Common myeloid progenitor, CD34-positive (primary cell): ENCODE data around the gene SDK1.

Experiments used
- CTCF ChIA-PET: fragments of 350-600 bp; sonication (Branson Sonifier 250); formaldehyde crosslinking; loops from one replicate; lab custom pipeline; 2021; ENCODE audit warnings: antibody characterized with exemption; lab: Charles Lee
- POLR2A ChIA-PET: fragments of 350-600 bp; sonication (Branson Sonifier 250); formaldehyde crosslinking; loops from one replicate; lab custom pipeline; 2021; ENCODE audit warnings: antibody characterized with exemption; lab: Charles Lee
- DNase-seq, 3 donors: peaks; one replicate each; pipeline versions ENCODE4 v3.0.0 to v3.0.0-alpha.2; 2013
- H3K27ac ChIP-seq, 2 experiments: 1 replicate in 1 of 2; 2 replicates in 1 of 2; pipeline ENCODE4 v1.7.0; 2013; ENCODE audit warnings: inconsistent platforms in 2 of 2, low read length in 2 of 2, mild to moderate bottlenecking in 2 of 2, low read depth in 1 of 2, moderate library complexity in 1 of 2; ENCODE audit not compliant: severe bottlenecking in 2 of 2, insufficient read depth in 1 of 2, poor library complexity in 1 of 2
- H3K27me3 ChIP-seq, 5 experiments: replicated peaks in 2 of 5; 1 replicate in 3 of 5; 2 replicates in 2 of 5; pipeline versions ENCODE4 v1.6.1 to v1.7.0; 2013; ENCODE audit warnings: low read length in 4 of 5, mild to moderate bottlenecking in 2 of 5, moderate library complexity in 2 of 5, inconsistent platforms in 1 of 5; ENCODE audit not compliant: insufficient read depth in 5 of 5, control insufficient read depth in 4 of 5
- H3K36me3 ChIP-seq, 4 experiments: 1 replicate in 2 of 4; 2 replicates in 2 of 4; pipeline versions ENCODE4 v1.6.1 to v1.7.0; 2013; ENCODE audit warnings: low read length in 3 of 4, control low read depth in 1 of 4, mild to moderate bottlenecking in 1 of 4; ENCODE audit not compliant: control insufficient read depth in 4 of 4, insufficient read depth in 4 of 4
- H3K4me1 ChIP-seq, 4 experiments: 1 replicate in 3 of 4; 2 replicates in 1 of 4; pipeline versions ENCODE4 v1.6.1 to v1.7.1; 2013; ENCODE audit warnings: low read length in 3 of 4, mild to moderate bottlenecking in 3 of 4, control low read depth in 1 of 4, inconsistent platforms in 1 of 4, moderate library complexity in 1 of 4; ENCODE audit not compliant: control insufficient read depth in 4 of 4, insufficient read depth in 4 of 4; ENCODE audit errors: control extremely low read depth in 1 of 4
- H3K4me3 ChIP-seq, 7 experiments: 1 replicate in 4 of 7; 2 replicates in 3 of 7; pipeline versions ENCODE4 v1.5.1 to v1.7.0; 2013; ENCODE audit warnings: mild to moderate bottlenecking in 7 of 7, low read length in 6 of 7, moderate library complexity in 6 of 7, inconsistent platforms in 2 of 7, low read depth in 2 of 7, control low read depth in 1 of 7; ENCODE audit not compliant: insufficient read depth in 4 of 7, control insufficient read depth in 1 of 7; ENCODE audit errors: extremely low read depth in 1 of 7
- H3K9me3 ChIP-seq, 5 experiments: 1 replicate in 4 of 5; 2 replicates in 1 of 5; pipeline versions ENCODE4 v1.6.1 to v1.7.1; 2013; ENCODE audit warnings: low read length in 4 of 5, mild to moderate bottlenecking in 2 of 5, inconsistent platforms in 1 of 5, low read depth in 1 of 5, moderate library complexity in 1 of 5; ENCODE audit not compliant: control insufficient read depth in 4 of 5, insufficient read depth in 2 of 5; ENCODE audit errors: control extremely low read depth in 1 of 5
- WGBS: methylation state at CpG from one replicate; pipeline ENCODE4 v1.1.5; 2013; ENCODE audit not compliant: insufficient coverage; 5-methylcytosine and 5-hydroxymethylcytosine counted together

Gene SDK1

GRCh38 chr7:4230352-4230751, 929.3 kb downstream of the SDK1 start:
- no peaks in the 10 kb centered on the region for H3K36me3 ChIP-seq
- ChIA-PET CTCF (no interaction called here), POLR2A (no interaction called here)
- no peaks in the 10 kb centered on the region for H3K4me1 ChIP-seq
- H3K27ac ChIP-seq: no peak overlapping the region
- DNase-seq: no peak
- no peaks in the 10 kb centered on the region for H3K9me3 ChIP-seq
- H3K27me3 ChIP-seq: no peaks in the 10 kb centered on the region
- H3K4me3 ChIP-seq: no peak overlapping the region

DNA sequence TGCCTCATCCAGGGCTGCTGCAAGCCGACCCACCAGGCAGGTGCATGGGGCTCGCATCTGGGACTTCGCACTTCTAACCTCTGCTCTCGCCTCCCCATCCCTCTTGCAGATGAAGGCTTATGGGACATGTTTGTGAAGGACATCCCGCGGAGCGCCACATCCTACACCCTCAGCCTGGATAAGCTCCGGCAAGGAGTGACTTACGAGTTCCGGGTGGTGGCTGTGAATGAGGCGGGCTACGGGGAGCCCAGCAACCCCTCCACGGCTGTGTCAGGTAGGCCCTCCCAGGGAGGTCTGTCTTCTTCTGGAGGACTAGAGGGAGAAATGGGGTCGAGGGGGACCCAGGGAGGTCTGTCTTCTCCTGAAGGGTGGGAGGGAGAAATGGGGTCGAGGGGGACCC, 932.1 kb downstream of the SDK1 start:
- ChIA-PET CTCF (no interaction called here), POLR2A (no interaction called here)
- Histone ChIP-seq H3K4me1 (no peaks in the 10 kb centered on the region), H3K27ac (no peak overlapping the region), H3K27me3 (no peaks in the 10 kb centered on the region), H3K9me3 (no peaks in the 10 kb centered on the region), H3K4me3 (no peak overlapping the region), H3K36me3 (no peaks in the 10 kb centered on the region)
- 95% methylated on average over 13 of the region's 15 CpGs for WGBS
- DNase-seq: no peak

GRCh38 chr7:4233621-4234497, 932.8 kb downstream of the SDK1 start:
- Histone ChIP-seq H3K27ac (no peak overlapping the region), H3K4me3 (no peak overlapping the region), H3K4me1 (no peaks in the 10 kb centered on the region), H3K9me3 (no peaks in the 10 kb centered on the region), H3K27me3 (no peaks in the 10 kb centered on the region), H3K36me3 (no peaks in the 10 kb centered on the region)
- WGBS: 98% methylated on average over 26 of the region's 26 CpGs
- ChIA-PET CTCF (no interaction called here), POLR2A (no interaction called here)
- no peak for DNase-seq

DNA sequence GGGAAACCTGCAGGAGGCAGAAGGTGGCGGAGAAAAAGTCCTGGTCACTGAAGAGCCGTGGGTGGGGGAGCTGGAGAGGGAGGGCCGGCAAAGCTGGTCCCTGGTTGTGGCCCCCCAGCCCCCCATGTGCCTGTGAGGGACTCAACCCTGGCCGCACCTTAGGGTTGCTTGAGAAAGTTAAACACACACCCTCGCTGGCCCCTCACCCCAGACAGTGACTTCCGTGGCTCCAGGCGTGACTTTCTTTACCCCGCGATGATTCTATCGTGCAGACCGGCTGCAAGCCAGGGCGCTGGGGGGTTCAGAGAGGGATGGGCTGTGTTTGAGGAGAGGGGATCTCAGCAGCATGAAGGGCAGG, 933.4 kb downstream of the SDK1 start:
- WGBS: 92% methylated on average over 6 of the region's 12 CpGs
- DNase-seq: no peak
- ChIA-PET CTCF (no interaction called here), POLR2A (no interaction called here)
- Histone ChIP-seq H3K27me3 (no peaks in the 10 kb centered on the region), H3K36me3 (no peaks in the 10 kb centered on the region), H3K4me1 (no peaks in the 10 kb centered on the region), H3K4me3 (no peak overlapping the region), H3K9me3 (no peaks in the 10 kb centered on the region), H3K27ac (no peak overlapping the region)

DNA sequence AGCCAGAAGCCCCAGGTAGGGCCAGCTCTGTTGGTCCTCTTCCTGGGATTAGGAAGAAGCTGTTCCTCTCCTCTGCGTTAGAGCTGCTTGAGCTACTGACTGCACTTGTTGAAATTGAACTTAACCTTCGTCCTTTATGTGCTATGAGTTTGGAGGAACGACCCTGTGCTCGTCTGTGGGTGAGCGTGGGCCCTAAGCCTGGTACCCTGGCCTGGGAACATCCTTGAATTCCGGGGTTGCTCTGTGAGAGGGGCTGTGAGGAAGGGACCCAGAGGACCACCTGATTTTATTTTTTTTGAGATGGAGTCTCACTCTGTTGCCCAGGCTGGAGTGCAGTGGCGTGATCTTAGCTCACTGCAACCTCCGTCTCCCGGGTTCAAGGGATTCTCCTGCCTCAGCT, 933.8 kb downstream of the SDK1 start:
- no peak overlapping the region for H3K4me3 ChIP-seq
- ChIA-PET CTCF (no interaction called here), POLR2A (no interaction called here)
- H3K27ac ChIP-seq: no peak overlapping the region
- no peak for DNase-seq
- H3K9me3 ChIP-seq: no peaks in the 10 kb centered on the region
- WGBS: 98% methylated on average over 8 of the region's 9 CpGs
- H3K36me3 ChIP-seq: no peaks in the 10 kb centered on the region
- no peaks in the 10 kb centered on the region for H3K4me1 ChIP-seq
- H3K27me3 ChIP-seq: no peaks in the 10 kb centered on the region

GRCh38 chr7:4235596-4235995, 934.5 kb downstream of the SDK1 start:
- ChIA-PET CTCF (no interaction called here), POLR2A (no interaction called here)
- H3K27me3 ChIP-seq: no peaks in the 10 kb centered on the region
- DNase-seq: no peak
- H3K9me3 ChIP-seq: no peaks in the 10 kb centered on the region
- H3K4me1 ChIP-seq: peaks cover 0 to 1% (median 0%) of the 10 kb centered on the region in 4 experiments
- H3K27ac ChIP-seq: no peak overlapping the region
- WGBS: 98% methylated on average over 12 of the region's 14 CpGs
- no peak overlapping the region for H3K4me3 ChIP-seq
- H3K36me3 ChIP-seq: no peaks in the 10 kb centered on the region

DNA sequence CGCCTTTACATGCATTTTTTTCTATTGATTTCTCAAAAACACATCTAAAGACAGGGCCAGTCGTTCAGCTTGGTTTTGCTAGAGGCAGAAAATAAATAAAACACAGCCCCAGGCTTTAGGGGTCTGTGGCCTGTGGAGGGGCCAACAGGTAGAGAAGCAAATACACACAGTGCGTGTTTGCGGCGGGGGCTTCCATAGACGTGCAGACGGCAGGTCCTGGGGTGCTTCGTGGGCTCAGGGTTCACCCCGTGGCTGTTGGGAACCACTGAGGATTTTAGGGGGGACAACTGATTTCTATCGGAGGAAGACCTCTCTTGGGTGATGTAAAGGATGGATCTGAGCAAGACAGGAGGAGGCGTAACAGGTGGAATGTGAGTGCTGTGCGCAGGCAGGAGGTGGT, 935.3 kb downstream of the SDK1 start:
- H3K9me3 ChIP-seq: no peaks in the 10 kb centered on the region
- no peak for DNase-seq
- peaks cover 0 to 6% (median 0%) of the 10 kb centered on the region in 4 experiments for H3K4me1 ChIP-seq
- no peak overlapping the region for H3K27ac ChIP-seq
- H3K36me3 ChIP-seq: no peaks in the 10 kb centered on the region
- no peaks in the 10 kb centered on the region for H3K27me3 ChIP-seq
- H3K4me3 ChIP-seq: no peak overlapping the region
- CTCF ChIA-PET: no interaction called here
- 98% methylated on average over 10 of the region's 12 CpGs for WGBS
- POLR2A ChIA-PET: no interaction called here
